CD4-positive, alpha-beta T cell treated with Interleukin-6 for 4 hours (primary cell): ENCODE measurements around the gene MRPL12.

Experiments used
- DNase-seq: peaks from one replicate; pipeline ENCODE4 v3.0.0-alpha.2; 2020; ENCODE audit warnings: mixed read lengths

The MRPL12 gene

DNA sequence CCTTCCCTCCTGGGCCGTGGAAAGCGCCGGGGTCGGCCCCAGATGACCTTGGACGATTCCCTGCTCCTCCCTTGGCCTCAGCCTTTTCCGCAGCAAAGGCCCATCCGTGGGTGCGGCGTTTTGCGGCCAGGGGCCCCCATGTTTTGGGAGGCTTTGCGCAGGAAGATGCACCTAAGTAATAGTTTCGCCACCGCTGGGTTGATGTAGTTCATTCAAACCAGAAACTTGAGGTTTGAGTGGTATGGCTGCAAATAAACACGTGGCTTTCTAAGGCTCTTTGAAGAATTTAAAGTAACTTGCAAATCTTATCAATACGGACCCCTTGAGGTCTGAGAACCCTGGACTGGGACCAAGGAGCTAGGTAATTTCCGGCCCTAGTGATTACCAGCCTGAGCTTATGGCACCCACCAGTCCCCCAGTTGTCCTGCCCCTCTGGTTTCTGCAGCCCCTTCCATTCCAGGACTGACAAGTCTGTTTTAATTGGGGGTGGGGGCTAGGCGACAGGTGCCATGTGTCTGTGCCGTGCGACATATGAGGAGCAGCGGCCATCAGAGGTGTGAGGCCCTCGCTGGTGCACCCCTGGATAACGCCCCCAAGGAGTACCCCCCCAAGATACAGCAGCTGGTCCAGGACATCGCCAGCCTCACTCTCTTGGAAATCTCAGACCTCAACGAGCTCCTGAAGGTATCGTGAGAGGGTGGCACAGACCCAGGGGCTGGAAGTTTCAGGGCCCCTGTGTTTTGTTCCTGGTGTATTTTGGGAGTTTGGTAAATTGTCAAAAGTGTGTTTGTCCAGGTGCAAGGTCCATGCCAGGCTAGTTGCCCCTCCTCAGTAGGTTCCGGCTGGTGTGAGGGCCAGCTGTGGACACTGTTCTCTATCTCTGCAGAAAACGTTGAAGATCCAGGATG is 834 bp downstream of the MRPL12 start:
- no peak for DNase-seq

DNA sequence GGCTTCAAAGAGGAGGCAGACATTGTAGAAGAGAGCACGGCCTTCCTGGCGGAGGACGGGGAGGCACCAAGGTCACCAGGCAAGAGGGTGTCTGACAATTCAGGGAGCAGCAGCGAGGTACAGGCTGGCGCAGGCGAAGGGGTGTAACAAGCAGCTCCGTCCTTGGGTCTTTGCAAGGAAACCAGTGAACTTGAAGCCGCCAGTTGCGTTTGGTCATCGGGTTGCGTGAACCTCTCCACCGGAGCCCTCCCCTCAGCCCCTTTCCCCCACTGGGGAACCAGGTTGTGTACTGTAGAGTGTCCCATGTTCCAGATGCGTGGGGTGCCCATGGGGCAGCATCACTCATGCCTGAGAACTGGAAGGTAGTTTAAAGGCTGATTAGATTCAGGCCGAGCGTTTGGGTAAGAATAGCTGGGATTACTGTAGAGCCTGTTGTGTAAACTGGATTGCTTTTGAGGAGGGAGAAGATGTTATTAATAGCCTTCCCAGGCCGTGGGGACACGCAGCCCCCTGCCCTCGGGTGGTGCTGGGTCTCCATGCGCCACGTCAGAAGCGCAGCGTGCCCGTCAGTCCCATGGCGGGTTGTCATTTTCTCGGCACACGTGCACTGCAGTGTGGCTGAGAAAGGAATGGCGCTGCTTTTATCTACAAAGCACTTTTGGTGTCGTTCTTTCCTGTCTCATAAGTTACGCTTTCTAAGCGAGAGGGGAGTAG is 2.5 kb downstream of the MRPL12 start:
- DNase-seq, result no peak

DNA sequence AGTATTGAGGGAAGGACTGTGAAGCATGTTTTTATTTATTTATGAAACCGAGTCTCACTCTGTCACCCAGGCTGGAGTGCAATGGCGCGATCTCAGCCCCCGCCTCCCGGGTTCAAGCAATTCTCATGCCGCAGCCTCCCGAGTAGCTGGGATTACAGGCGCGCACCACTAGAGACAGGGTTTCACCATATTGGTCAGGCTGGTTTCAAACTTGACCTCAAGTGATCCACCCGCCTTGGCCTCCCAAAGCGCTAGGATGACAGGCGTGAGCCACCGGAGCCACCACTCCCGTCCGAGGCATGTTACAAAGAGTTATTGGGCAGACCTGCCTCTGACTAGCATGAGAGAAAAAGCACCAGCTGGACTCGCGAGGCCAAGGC is 3.1 kb downstream of the MRPL12 start:
- DNase-seq, result no peak

DNA sequence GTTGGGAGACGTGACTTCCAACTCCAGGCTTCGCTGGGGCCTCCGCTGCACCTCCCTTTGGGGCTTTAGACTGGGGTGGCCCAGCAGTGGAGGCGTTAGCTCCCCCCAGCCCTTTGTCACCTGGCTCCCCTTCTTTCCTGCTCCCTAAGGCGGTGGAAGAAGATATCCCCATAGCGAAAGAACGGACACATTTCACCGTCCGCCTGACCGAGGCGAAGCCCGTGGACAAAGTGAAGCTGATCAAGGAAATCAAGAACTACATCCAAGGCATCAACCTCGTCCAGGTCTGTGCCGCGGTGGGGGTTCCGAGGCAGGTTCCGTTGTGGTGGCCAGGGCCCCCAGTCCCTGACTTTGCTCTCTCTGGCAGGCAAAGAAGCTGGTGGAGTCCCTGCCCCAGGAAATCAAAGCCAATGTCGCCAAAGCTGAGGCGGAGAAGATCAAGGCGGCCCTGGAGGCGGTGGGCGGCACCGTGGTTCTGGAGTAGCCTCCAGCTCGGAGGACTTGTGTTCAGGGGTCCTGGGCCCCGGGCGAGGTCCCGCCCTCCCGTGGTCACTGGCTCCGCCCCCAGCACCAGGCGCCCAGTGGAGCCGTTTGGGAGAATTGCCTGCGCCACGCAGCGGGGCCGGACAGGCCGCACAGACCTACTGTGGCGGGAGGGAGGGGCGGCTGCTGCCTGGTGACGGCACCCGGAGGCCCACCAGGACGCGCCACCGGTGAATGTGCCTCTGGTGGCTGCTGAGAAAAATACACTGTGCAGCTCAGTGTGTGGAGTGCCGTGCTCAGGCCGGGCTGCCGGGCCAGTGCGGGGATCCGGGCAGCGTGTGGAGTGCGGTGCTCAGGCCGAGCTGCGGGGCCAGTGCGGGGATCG is 3.8 kb downstream of the MRPL12 start:
- no peak for DNase-seq

DNA sequence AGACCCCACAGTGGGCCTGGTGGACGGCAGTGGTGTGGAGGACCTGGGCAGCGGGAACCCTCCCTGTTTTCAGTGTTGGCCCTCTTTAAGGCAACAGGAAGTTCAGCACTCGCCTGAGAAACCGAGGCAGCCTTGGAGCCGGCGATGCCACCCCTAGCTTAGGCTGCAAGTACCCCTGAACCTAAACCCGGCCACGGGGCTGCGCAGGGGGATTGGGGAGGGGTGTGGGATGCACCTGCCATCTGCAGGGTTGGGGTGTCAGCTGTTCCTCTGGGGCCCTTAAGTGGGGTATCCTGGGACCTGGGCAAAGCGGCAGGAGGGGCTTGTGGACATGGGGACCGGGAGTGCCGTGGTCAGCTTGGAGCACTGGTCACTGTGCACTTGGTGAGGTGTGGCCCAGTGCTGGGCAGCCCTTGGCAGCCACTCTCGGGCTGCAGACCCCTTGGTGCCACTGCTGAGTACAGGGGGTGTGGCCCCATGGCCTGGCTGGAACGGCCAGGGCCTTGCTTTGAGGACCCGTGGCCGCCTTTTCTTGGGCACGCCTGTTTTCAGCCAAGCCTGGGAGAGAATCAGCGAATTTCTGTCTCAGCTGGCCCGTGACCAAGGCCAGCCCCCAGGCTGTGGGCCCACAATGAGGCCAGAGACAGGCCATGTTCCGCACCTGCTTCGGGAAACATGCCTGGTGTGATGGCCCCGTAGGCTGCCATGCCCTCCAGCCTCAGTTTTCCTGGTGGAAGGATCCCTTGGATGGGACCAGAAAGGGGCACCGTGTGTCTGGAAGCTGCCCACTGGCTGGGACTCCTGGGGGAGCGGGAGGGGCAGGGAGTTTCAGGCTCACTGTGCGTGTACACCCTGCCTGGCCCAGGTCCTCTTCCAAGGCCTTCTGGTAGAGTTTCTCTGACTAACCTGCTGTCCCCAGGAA is 4.8 kb downstream of the MRPL12 start:
- DNase-seq, result no peak

DNA sequence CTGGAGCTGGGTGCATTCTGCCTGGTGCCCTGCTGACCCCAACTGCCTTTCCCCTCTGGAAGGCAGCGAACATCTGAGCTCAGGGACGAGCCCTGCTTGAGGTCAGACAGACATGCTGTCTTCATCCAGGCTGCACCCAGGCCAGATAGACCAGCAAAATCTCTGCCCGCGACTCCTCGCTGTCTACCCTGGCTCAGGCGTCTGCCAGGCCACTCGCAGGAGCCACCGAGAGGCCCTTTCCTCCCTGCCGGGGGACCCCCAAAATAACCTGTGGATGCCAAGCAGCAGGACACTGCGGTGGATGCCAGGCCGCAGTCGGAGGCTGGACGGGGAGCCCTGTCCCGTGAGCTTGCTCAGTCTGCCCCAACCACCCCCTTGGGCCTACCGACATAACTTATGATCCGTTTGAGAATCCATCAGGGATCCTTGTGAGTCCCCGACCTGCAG is 5.6 kb downstream of the MRPL12 start:
- DNase-seq, result no peak

DNA sequence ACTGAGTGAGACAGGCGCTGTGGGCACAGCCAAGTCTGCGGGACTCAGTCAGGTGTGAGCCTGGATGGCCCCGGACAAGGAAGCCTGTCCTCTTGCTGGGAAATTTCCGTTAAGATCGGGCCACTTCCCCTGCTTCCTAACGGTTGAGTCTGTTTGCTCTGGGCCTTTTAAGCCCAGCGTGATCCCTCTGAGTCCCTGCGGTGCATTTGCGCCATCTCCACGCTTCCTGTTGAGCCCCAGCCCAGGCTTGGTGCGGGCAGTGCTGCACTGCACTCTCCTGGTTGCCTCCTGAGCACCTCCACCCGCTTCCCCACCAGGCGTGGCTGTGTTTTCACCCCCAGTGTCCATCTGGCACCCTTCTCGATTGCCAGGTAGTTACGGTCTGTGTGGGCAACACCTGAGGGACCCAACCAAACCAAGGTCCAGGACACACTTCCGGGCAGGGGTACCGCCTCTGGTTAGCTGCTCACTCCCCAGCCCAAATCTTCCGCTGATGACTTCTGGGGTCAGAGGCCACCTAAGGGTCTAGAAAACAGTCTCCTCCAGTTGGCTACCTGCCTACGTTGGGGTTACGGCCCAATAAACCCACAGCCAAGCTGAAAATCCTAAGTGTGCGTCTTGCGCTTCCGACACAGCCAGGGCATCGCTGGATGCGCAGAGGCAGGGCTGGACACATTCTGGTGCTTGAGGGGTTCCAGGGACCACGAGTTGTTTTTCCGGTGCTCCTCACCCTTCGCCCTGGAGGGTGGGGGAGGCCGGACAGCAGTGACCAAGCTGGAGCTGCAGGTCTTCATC is 7.5 kb downstream of the MRPL12 start:
- DNase-seq, result no peak

DNA sequence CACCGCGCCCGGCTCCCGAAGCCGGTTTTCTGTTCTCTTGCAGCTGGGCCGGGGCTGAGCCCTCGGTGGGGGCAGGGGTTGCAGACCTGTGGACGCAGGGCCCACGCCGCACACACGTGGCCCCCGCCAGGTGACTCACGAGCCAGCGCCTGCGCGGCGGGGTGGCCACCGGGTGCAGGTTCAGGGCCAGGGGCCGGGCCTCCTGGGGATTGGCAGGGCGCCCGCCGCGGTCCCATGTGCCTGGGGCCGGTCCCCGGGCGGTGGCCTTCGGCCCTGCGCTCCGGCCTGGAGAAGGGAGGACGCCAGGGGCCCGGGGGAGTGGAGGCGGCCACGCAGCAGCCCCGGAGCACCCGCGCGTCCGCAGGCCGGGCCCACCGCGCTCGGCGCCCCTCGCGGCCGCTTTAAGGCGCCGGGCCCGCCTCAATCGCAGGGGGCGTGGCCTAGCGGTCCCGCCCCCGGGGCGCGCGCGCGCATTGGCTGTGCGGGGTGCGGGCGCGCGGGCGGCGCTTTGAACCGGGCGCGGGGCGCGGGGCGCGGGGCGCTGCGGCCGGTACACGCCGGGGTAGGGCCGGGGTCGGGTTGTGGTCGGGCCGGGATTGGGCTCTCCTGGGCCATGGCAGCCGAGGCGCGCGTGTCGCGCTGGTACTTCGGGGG is 8.8 kb downstream of the MRPL12 start, which contains the start of gene SLC25A10:
Gene SLC25A10, plus strand, starts transcription at position 471 of the 654 bp plus-strand sequence. Its CDS starts 143 bp downstream, at position 614.
- peak; percentile 86 for DNase-seq

DNA sequence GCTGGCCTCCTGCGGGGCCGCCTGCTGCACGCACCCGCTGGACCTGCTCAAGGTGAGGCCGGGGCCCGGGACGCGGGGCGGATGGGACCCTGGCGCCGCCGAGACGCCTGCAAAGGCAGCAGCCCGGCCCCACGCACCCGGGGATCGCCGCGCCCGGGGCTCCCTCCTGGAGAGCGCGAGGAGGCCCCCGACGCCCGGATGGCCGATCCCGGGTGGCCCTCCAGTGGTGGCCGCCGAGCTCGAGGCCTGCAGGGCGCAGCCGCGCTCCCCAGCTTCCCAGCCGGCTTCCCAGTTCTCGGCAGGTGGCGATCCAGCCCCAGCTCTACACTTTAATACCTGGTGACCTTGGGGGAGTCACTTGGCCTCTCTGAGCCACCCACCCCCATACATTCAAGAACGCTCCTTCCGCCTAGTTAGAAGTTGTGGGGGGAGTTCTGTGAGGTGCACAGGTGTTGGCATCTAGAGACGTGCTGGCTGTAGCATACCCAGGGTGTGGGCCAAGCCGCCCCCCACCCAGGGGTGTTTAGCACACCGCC is 9.4 kb downstream of the MRPL12 start:
- no peak for DNase-seq

DNA sequence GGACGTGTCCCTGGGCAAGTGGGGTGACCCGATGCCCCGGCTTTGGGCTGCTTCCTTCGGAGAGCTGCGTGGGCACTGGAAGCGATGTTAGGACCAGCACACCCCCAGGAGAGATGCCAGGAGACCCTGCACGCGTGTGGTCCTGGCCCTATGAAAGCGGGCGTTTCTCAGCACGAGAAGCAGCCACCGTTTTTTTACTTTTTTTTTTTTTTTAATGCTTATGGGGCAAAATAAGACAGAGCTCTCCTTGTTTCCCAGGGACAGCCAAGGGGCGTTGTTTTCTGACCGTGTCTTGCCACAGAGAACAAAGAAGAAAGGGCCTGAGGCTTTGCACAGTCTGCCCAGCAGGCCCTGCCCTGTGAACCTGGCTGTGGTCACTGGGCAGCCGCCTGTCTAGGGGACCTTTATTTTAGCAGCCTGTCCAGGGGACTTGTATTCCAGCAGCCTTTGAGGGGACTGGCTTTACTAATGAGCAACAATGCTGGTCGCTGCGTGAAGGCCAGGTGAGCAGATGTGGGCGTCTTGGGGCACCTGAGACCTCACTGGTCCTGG is 9.9 kb downstream of the MRPL12 start:
- no peak for DNase-seq

DNA sequence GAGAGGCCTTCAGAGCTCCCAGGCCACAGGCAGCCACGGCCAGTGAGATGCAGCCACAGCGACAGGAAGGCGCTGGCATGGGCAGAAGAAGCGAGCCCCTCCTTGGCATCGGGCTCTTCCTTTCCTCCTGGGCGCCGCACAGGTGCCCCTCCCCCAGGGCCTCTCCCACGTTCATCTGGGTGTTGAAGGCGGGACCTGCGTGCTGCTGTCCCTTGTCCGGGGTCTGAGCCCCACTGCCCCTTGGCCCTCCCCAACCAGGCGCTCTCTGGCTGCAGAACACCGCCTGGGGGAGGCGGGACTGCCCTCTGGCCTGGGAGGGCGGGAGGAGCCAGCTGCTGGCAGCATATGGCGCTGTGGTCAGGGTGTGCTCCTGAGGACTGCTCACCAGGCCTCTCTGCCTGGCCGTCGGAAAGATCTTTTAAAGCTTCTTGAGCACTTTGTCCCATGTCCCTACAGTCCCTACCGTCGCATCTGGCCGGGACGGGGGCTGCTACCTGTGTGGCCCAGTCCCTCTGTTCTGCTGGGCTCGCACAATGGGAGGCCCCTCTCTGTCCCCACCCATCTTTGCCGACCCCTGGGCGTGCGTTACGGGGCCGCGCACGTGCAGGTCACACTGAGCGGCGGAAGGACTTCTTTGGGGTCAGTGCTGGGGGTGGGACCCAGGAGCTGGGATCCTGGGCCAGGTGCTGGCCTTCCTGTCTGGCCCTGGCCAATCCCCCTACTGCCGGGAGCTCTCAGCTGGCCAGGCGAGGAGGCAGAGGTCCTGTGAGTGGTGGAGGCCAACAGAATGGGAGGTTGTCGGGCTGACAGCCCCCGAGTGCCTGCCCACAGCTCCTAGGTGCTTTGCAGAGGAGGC is 10.6 kb downstream of the MRPL12 start:
- DNase-seq, result no peak

DNA sequence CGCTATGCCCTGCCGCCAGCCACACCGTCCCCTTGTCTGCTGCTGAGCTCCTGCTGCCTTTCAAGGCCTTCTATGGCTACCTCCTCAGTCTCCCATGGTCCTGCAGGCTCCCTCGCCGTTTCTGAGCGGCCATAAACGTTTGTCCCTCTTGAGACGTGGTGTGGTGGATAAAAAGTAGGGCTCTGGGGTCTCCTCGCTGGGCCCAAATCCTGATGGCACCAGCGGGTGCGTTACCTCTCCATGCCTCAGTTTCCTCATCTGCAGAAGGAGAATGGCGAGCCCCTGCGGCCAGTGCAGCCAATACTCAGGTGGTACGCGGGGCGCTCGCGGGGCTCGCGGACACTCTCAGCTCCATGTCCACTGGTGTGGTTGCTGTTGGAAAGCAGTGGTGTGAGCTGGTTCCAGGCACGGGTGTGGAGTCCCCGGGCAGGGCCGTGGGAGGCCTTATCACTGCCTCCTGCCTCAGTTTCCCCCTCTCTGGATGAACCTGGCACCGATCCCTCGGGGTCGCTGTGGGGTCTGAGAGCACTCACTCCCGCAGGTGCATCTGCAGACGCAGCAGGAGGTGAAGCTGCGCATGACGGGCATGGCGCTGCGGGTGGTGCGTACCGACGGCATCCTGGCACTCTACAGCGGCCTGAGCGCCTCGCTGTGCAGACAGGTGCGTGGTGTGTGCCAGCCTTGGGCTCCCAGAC is 11.4 kb downstream of the MRPL12 start:
- no peak for DNase-seq

DNA sequence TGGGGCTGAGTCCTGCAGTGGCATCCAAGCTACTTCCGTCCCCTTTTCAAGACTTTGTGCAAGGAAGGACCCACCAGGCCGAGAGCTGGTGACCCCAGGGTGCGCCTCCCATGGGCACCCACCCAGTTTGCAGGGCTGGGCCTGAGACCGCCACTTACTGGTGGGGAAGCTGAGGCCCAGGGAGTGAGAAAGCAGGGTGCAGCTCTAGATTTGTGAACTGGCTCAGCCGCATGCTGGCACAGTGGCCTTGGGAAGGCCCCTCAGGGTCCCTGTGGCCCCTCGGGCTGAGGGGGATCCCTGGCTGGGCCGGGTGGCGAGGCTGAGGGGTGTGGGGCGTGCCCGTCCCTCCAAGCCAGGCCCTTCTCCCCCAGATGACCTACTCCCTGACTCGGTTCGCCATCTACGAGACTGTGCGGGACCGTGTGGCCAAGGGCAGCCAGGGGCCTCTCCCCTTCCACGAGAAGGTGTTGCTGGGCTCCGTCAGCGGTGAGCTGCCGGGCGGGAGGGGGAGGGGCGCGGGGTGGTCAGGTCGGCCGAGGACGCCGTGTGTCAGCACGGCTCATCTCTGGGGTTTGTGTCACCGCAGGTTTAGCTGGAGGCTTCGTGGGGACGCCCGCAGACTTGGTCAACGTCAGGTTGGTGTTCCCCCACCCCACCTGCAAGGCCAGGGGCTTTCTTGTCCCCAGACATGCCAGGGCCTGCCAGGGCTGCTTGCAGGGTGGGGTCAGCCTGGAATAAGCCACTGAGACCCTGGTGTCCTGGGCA is 12.1 kb downstream of the MRPL12 start:
- no peak for DNase-seq

DNA sequence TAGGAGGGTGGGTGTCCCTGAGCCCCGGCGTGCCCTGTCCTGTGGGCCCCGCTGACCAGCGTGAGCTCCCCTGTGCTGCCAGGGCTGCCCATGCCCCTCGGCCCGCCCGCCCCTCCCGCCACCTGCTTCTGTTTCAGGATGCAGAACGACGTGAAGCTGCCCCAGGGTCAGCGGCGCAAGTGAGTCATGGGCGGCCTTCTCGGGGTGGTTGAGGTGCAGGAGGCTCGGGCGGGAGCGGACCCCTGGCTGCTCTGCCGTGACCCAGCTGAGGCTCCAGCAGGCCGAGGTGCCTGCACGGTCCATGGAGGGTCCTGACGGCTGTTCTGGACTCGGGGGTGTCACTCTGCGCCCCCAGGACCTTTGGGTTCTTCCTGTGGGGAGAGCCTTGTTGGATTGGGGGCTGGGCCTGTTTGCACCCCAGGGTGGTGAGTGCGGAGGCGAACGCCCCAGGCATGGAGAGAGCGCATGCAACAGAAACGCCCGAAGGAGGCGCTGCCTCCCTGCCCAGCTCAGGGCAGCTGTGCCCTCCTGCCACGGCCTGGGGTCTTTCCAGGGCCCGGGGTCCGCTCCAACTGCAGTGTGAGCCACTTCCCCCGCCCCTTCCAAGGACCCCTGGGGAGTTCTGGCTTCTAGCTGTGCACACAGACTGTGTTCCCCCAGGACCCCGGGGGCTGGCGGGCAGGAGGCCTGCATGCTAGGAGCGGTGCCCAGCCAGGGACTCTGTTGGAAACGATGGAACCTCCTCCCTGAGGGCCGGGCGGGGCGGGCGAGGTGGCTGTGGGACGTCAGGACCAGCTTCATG is 12.9 kb downstream of the MRPL12 start:
- no peak for DNase-seq

DNA sequence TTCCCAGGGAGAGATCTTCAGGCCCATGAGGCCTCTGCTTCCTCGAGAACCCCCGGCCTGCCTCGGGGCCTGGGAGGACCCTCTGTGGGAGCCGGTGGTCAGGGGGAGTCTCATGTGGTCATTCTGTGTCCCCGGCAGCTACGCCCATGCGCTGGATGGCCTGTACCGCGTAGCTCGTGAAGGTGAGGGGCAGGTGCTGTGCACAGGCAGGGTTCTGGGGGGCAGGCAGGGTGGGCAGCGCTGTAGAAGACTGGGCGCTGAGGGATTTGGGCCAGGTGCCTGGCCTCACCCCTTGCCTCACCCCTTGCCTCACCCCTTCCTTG is 13.5 kb downstream of the MRPL12 start:
- no peak for DNase-seq

DNA sequence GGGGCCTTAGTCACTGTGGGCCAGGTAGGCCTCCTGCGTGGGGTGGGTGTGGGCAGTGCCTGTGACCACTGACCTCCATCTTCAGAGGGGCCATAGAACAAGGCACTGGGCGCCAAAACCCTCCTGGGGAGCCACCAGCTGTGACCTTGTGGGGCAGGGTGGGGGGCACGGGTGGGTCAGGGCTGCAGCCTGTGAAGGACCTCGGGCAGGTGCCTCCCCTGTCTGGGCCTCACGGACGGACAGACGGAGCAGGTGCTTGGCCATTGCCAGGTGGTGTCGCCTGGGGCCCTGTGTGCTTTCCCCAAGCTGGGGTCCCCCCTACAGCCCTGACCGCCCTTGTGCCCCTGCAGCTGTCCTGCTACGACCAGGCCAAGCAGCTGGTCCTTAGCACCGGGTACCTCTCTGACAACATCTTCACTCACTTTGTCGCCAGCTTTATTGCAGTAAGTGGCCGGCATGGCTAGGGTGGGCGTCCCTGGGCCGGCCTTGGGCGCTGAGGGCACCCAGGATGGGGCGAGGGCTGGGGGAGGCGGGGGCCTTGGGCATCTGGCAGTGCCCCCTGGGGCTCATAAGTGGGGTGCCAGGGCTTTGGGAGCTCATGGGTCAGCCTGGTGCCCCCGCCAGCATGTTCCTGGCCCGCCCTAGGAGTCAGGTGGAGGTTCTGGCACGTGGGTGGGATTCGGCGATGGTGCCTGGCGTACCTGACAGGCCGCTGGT is 14.0 kb downstream of the MRPL12 start:
- DNase-seq, result no peak
